Stimulated activated naive CD4-positive, alpha-beta T cell (primary cell): Measurements from ENCODE around the gene NPW.
"Not testable (repeated sequence)": the region's sequence is repeated elsewhere in the genome, so short reads cannot be mapped to it uniquely, and the experiment has no call there.

Source experiments
- DNase-seq, 6 experiments: peaks; one replicate each; lab custom pipeline; 2025; lab: John Stamatoyannopoulos, UW

Gene NPW

GRCh38 chr16:2001456-2002355, 17.9 kb upstream of the NPW start:
- DNase-seq, result no peak

GRCh38 chr16:2002406-2003230, 17.0 kb upstream of the NPW start:
- DNase-seq, result no peak

DNA sequence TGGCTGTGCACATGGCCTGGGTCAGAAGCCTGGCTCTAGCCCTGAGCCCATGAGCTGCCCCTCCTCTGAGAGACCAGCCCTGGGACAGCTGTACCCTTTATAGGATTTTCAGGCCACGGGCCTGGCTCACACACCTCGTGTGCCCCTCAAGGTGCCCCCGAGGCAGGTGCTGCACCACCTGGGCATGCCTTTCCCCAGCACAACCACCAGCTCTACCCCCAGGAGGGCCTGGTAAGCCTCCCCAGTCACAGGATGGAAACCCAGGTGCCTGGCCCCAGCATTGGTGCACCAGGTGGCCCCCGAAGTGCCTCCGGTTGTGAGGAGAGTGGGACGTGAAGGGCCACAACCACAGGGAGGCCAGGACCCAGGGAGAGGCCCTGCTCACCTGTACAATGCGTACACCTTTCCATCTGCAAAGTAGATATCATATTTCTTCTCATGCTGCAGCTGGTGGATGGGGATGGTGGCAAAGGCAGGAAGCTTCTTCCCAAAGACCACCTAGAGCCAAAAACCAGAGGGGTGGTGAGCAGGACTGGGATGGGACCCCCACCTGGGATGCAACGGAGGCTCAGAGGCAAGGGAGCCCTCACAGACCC, 16.3 kb upstream of the NPW start:
- DNase-seq, result no peak

GRCh38 chr16:2003827-2004641, 15.6 kb upstream of the NPW start:
- peak; percentile 69 to 81 (median 78) for DNase-seq

DNA sequence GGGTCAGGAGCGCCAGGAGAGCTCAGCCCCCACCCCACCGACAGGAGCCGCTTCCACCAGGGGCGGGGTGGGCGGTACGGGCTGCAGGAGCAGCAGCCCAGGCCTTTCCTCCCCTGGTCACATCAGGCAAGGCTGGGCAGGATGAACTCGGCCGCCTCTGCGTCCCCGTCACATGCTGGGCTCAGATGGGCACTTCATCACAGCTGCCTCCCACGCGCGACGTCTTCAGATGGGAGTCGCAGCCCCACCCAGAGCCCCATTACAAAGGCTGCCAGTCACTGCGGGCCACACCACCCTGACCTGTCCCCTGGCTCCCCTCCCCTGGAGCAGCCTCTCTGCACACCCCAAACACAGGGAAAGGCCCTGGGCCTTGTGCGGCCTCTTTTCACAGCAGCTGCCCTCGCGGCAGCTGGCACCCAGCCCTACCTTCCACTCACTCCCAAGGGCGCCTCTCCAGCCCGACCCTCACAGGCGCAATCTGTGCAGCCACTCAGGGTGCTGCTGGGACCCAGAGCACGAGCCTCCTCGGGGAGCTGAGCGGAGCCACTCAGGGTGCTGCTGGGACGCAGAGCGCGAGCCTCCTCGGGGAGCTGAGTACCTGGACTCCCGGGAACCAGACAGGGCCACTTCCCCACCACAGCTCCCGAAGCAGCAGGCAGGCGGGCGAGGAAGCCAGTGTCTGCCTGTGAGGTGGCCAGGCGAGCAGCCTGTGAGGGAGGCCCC, 14.6 kb upstream of the NPW start:
- DNase-seq, result no peak

GRCh38 chr16:2005646-2006045, 13.9 kb upstream of the NPW start:
- DNase-seq, result no peak

GRCh38 chr16:2006317-2006716, 13.3 kb upstream of the NPW start:
- no peak for DNase-seq

GRCh38 chr16:2007081-2007836, 12.3 kb upstream of the NPW start:
- DNase-seq, result no peak

GRCh38 chr16:2008009-2008526, 11.5 kb upstream of the NPW start:
- no peak for DNase-seq

- peak in 2 of 6 experiments; percentile 22 to 30 for DNase-seq
Measured at GRCh38 chr16:2008631-2009163, 10.9 kb upstream of the NPW start.

- DNase-seq, result peak in 2 of 6 experiments; percentile 24 to 45
Measured at GRCh38 chr16:2009164-2009711, 10.3 kb upstream of the NPW start.

DNA sequence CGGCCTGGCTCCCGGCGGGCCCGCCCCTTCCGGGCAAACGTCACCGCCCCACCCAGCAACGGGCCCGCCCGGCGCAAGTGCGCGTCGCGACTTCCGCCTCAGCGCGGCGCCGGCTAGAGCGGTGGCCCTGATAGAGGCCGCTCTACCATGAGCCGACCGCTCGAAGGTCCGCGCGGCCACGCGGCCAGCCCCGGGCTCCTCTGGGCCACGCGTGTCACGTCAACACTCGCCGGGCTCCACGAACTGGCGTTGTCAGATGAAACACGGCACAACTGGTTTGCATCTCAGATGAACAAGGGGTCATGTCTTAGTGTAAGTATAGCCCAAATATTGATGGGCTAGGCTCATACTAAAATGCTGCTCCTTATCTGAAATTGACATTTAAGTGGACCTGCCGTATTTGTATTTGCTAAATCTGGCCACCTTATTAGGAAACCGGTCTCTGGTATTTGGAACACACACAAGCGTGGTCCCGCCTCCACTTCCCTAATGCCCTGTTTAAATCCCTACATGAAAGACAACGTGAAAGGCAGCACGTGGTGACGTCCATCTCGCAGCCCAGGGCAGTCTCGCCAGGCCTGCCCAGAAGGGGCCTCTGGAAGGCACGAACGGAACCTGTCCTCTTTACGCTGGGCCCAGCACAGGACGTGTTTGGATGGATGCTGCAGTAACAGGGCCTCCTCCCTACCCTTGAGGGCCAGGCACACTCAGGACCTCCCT, 9.6 kb upstream of the NPW start, which contains the start of gene ZNF598:
Gene ZNF598 (minus strand): TSS at position 31 of the 720 bp plus-strand sequence.
- DNase-seq, result peak; percentile 40 to 80 (median 68)

- DNase-seq, result not testable (repeated sequence)
Measured at GRCh38 chr16:2011726-2012125, 7.9 kb upstream of the NPW start.

GRCh38 chr16:2013527-2013926, 6.1 kb upstream of the NPW start:
- DNase-seq, result no peak

- DNase-seq, result no peak
Measured at GRCh38 chr16:2015117-2015946, 4.3 kb upstream of the NPW start.

GRCh38 chr16:2015947-2016208, 3.7 kb upstream of the NPW start:
- DNase-seq, result no peak

DNA sequence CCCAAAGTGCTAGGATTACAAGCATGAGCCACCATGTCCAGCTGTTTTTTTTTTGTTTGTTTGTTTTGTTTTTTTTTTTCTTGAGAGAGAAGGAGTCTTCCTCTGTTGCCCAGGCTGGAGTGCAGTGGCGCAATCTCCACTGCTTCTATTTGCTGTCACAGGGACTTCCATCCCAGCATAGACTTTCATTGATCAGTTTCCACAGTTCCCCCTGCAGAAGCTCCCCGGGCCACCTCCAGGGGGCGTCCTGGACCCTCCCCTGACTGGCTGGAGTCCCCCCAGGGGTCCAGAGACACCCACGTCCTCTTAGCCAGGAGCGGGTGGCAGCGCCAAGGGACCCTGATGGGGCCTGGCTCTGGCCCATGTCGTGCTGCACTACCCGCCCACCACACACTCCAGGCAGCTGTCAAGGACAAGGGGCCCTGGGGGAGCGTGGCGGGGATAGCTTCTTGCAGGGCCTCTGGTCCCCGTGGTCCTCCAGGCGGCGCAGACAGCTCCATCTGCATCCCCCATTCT, 3.1 kb upstream of the NPW start:
- peak in 1 of 6 experiments; percentile 4 for DNase-seq
